GM18505 (cell line): ENCODE data around the gene ARHGAP32.
"Not testable (repeated sequence)": the region's sequence is repeated elsewhere in the genome, so short reads cannot be mapped to it uniquely, and the experiment has no call there.

Experiments
- ATAC-seq: cut with Tn5 transposase; IDR thresholded peaks from one replicate; pipeline ENCODE4 v1.9.1; 2021; ENCODE audit not compliant: unreplicated experiment
- POLR2A ChIP-seq: IDR thresholded peaks from 4 replicates; pipeline ENCODE4 v1.6.1; 2011; ENCODE audit warnings: borderline replicate concordance; ENCODE audit not compliant: insufficient read depth, insufficient read length; ENCODE audit errors: extremely low read depth

ARHGAP32 gene

DNA sequence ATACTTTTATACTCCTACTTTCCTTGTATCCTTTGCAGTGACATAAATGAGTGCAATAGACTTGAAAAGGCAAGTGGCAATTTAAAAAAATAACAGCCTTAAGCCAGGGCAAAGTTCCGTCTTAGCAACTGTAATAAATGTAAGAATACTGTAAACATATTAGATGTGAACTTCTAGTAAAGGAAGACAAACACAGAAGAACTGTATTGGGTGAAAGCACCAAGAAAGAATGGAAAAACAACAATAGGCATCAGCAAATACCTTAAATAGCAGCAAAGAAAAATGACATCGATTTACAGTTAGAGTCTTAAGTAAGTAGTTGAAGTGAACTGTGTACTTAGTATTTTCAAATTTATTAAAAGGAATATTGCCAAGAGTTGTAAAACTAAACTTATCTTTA, 174.0 kb downstream of the ARHGAP32 start:
- ATAC-seq = no peak
- TF ChIP-seq POLR2A = no peak

DNA sequence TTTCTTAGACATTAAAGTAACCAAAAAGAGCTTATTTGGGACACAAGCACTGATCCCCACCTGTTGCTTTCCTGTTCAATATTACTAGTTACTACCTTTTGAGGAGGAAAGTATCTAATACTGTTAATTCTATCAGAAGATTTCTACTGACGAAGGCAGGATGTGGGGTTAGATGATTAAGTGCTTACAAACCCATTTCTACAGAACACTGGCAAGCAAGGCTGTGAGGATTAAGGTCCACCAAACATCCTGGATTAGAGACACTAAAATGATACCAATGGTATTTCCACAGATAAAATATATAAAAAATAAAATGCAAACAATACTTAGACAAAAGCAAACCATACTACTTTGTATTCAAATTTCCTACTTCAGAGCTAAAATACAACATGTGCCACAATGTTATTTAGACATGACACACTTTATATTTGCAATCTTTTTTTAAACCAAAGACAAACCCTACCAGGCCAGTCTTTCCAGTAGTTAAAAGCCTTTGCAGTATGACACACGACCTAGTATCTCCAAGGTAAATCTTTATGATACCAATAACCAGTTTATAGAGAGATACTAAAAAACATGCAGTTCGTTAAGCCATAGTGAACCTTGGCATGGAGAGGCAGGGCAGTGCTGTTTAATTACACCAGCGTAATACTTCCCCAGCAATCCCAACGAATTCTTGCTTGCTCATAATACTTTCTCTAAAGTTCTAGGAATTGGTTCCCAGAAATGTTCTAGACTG, 178.2 kb downstream of the ARHGAP32 start:
- ATAC-seq = no peak
- TF ChIP-seq POLR2A = no peak

DNA sequence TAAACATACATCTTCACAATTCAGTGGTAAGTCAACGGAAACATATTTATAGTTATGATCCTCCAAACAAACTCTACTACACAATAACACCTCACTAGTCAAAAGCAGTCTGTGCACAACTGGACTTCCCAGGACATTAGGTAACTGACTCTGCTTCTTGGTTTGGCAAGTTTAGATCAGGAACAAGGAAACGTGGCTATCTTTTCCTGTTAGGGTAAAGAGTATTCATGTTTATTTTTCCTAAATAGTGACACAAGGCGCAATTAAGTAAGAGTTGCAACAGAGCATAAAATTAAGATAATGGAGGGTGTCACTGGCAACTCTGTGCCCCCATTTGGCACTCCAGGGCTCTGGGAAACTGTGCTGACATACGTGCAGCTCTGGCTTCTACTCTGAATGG, 179.2 kb downstream of the ARHGAP32 start:
- no peak for ATAC-seq
- TF ChIP-seq POLR2A = no peak

DNA sequence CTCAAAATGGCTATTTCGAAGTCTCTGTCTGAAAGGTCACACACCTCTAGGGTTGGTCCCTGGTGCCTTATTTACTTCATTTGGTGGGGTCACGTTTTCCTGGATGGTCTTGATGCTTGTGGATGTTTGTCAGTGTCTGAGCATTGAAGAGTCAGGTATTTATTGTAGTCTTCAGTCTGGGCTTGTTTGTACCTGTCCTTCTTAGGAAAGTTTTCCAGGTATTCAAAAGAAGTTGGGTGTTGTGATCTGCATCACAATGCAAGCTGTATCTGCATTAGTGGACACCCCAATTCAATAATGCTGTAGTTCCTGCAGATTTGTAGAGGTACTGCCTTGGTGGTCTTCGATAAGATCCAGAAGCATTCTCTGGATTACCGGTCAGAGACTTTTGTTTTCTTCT, 186.0 kb downstream of the ARHGAP32 start:
- no peak for ATAC-seq
- TF ChIP-seq POLR2A = no peak

DNA sequence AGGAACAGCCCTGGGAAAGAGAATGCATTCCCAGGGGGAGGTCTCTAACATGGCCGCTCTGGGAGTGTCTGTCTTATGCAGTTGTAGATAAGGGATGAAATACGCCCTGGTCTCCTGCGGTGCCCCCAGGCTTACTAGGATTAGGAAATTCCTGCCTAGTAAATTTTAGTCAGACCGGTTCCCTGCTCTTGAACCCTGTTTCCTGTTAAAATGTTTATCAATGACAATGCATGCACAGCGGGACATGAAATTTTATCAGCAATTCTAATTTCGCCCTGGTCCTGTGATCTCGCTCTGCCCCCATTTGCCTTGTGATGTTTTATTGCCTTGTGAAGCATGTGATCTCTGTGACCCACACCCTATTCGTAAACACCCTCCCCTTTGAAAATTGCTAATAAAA, 193.0 kb downstream of the ARHGAP32 start:
- ATAC-seq = not testable (repeated sequence)

DNA sequence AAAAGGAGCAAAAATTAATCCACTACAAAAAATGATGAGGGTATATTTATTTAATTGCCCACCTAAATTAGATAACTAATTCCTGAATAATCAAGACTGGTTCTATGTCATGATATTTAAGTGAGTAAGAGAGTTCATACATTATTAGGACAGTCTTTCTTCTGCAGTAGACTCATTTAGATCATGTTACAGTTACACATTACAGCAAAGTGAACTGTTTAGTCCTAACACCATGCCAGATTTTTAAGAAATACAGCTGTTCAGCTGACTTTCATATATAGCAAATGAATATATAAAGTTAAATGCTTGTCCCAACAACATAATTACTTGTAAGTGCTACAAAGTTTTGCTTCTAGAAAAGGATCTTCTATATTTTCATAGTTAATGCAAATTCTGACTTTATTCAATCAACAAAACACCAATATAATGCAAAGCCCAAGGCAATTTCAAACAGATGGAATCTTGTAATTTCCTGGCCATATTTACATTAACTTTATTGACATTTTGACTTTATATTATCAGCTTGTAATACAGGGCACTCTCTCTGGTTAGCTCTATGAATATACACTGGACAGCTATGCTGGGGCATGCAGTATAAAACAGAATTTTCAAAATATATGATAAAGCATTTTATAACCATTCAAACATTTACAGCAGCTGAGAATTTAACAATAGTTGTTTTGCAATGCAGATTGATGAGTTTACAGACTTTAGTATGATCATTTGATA, 203.7 kb downstream of the ARHGAP32 start:
- ATAC-seq = no peak
- no peak for TF ChIP-seq POLR2A

DNA sequence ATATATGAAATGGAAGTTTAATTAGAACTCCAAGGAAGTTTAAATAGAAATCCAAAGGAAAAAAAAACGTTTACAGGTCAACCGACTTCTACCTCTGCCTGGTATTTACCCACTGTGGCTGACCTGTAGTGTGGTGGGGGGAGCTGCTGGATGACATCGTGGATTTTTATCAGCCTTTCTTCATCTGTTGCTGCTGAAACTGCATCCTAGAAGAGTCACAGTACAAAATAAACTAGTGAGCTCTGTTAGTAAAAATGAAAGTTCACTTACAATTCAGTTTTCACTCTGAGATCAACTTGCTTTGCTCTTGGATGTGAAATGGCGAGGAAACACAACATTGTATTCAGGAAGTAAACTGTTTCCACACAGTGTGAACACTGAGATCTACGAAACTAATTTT, 206.2 kb downstream of the ARHGAP32 start:
- TF ChIP-seq POLR2A = no peak
- no peak for ATAC-seq

DNA sequence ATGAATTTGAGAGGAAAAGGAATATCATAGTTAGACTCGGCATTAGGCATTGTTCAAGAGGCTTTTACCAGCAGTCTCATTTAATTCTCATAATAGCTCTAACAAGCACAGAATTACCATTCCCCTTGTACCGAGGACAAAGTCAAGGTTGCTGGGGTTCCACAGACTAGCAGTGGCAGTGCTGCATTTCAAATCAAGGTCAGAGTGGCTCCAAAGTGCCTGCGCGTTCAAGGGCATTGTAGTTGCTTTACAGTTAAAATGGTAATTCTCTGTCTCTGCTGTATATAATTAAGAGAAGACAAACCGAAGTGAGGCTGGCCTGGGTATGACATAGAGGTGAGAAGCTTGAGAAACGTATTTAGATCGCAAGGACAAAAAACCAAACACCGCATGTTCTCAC, 209.1 kb downstream of the ARHGAP32 start:
- ATAC-seq = no peak
- TF ChIP-seq POLR2A = no peak

DNA sequence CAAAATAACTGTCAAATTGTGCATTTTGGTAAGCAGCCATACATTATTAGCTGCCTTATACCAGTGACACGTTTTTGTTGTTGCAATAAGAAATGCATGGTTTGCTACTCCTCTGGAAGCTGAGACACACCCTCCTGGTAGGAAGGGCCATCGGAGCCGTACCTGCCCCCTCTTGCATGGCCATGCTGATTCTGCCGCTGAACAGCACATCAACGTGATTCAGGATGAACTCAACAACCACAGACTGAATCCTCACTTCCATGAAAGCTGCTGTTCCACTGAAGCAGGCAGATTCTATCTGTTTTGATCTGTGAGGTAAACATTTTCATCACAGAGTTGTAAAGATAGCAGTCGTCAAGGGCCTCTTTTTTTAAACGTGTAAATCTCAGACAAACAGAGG, 210.9 kb downstream of the ARHGAP32 start:
- TF ChIP-seq POLR2A = no peak
- no peak for ATAC-seq

DNA sequence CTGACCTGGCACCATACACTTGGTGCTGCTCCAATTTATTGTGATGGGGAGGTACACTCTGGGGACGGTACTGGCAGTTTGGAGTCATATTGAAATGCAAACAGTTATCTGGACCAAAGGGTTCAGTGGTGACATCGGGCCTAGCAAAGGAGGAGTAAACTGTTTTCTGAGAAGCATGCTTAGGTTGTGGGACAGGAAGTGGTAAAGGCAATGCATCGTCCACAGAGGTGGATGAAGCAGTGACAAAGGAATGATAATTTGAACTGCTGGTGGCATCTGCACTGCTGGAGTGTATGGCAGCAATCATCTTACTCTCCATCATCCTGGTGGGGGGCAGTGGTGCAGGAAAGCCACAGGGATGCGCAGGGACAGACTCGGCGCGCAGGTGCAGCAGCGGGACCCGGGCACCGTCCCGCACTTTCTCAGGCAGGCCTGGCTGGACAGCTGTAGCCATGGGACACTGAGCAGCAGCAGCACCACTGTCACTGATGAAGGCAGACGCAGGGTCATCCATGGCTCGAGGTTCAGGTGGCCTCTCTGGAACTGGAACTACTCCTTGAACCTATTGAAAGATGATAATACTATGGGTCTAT, 221.4 kb downstream of the ARHGAP32 start:
- no peak for ATAC-seq
- TF ChIP-seq POLR2A = no peak

DNA sequence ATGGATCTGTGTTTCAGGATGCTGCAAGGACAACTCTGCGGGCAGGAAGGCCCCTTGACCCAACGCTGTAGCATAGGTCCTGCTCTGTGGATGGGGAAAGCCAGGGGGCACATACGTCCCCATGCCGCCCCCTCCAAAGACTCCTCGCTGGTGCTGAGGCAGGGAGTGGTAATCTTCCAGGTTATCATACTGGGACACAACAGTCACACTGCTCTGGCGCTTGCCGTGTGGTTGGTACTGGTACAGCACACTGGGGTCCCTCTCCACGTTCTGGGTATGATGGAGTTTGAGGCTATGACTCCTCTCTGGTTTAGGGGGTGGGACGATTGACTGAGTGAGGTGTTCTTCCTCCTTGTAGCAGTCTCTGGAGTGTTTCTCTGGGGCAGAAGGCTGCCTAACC, 223.2 kb downstream of the ARHGAP32 start:
- no peak for ATAC-seq

DNA sequence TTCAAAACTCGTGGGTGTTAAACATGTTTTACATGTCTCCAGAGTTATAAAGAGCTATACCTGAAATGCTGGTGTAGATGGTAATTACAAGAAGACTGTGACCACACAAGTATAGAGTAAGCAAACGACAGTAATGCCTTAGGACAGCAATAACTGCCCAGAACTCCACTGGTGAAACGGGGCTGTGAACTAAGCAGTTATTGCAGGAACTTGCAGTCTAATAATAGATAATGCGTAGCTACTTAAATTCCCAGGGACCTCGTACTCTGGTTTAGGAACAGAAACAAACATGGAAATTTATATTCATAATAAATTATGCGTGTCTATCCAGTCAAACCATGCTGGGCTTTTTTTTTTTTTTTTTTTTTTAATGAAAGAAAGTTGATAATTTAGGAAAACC, 224.5 kb downstream of the ARHGAP32 start:
- no peak for TF ChIP-seq POLR2A
- ATAC-seq = no peak

More for the DNA sequence above, 223.2 kb downstream of the ARHGAP32 start:
- TF ChIP-seq POLR2A = no peak

DNA sequence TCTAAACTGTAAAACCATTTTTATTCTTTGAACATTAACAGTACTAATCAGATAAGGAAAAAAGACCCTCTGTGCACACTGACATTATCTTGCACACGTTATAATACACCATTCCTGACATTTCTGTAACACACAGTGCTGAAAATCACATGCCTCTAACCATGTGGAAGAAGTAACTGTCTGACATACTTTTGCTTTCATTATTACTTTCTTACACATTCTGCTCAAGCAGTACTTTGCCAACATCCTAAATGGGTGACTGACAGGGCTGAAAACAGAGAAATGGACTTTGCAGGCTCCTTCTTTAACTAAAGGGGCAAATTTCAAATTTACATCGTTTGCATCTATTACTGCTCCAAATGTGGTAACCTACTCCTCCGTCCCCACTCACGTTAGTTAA, 226.6 kb downstream of the ARHGAP32 start:
- no peak for TF ChIP-seq POLR2A
- peak; percentile 98 for ATAC-seq

DNA sequence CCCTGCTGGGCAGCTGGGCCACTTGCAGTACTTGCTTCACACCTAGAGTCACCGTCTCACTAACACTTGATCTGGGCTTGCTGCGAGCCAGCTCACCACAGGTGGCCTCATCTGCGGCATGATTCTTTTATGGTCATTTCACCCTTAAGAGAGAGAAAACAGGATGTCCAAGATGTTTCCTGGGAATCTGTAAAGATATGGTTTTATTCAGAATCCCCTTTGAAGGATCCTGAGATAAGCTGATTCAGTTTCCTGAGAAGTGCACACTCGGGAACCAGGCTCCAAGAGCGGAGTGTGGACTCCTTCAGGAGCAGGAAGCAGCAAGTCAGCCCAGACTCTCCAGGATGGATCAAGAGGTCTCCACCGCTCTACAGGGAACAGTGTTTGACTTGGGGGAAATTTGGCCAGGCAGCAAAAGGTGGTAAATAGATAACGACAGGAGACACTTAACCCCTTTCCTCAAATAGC, 227.6 kb downstream of the ARHGAP32 start:
- TF ChIP-seq POLR2A = no peak
- no peak for ATAC-seq
